Esophagus muscularis mucosa (tissue), 4 donors: Measurements from ENCODE around the gene CROCC2. TPM values are rescaled to one million over a fixed set of nuclear protein-coding genes. Genes with fewer than 3 reads are reported as not detected.

Experiments used
- DNase-seq: peaks from one replicate; pipeline ENCODE4 v3.0.0-alpha.2; 2017; ENCODE audit errors: extremely low spot score
- H3K27ac ChIP-seq, 4 donors: fragments of 200-600 bp; sonication (generic); replicated peaks in 1 of 4; 1 replicate in 3 of 4; 2 replicates in 1 of 4; pipeline ENCODE4 v1.5.1; 2016 to 2019; ENCODE audit warnings: mild to moderate bottlenecking in 1 of 4
- H3K27me3 ChIP-seq, 4 donors: fragments of 200-600 bp; sonication (generic); one replicate each; pipeline versions ENCODE4 v1.5.1 to v1.6.0; 2016 to 2019
- H3K36me3 ChIP-seq, 4 donors: fragments of 200-600 bp; sonication (generic); one replicate each; pipeline ENCODE4 v1.5.1; 2016 to 2019
- H3K4me1 ChIP-seq, 4 donors: fragments of 200-600 bp; sonication (generic); one replicate each; pipeline ENCODE4 v1.5.1; 2016 to 2019
- H3K4me3 ChIP-seq, 4 donors: fragments of 200-600 bp; sonication (generic); 1 replicate in 2 of 4; 2 replicates in 2 of 4; pipeline ENCODE4 v1.5.1; 2016 to 2019; ENCODE audit warnings: mild to moderate bottlenecking in 4 of 4, moderate library complexity in 1 of 4
- H3K9me3 ChIP-seq, 4 donors: fragments of 200-600 bp; sonication (generic); 1 replicate in 3 of 4; 2 replicates in 1 of 4; pipeline ENCODE4 v1.5.1; 2016 to 2019
- EP300 ChIP-seq: sonication (generic); formaldehyde crosslinking; IDR thresholded peaks from one replicate; pipeline ENCODE4 v1.6.1; 2017; ENCODE audit warnings: antibody characterized with exemption
- POLR2A ChIP-seq: fragments of 450-650 bp; IDR thresholded peaks from one replicate; pipeline ENCODE4 v1.6.1; 2017; ENCODE audit warnings: antibody characterized with exemption, moderate library complexity, mild to moderate bottlenecking, low read depth
- POLR2AphosphoS5 ChIP-seq, 2 donors: sonication (generic); formaldehyde crosslinking; IDR thresholded peaks; one replicate each; pipeline ENCODE4 v1.6.1; 2017; ENCODE audit warnings: antibody characterized with exemption in 2 of 2
- WGBS: methylation state at CpG from one replicate; pipeline ENCODE4 v1.1.5; 2018; 5-methylcytosine and 5-hydroxymethylcytosine counted together
- intact Hi-C: fragments of 100-400 bp; cut with DNase I; formaldehyde crosslinking; loops from one replicate; pipeline ENCODE4 v1.15.1; 2023
- total RNA-seq, 4 donors: library from RNA; depleted of rRNA; stranded (reverse); fragments of >200 nt; gene quantifications; one replicate each; pipeline versions ENCODE4 v1.1.0 to v1.2.1, GENCODE V29; 2016
- TF ChIP-seq, protein P1 (sequence below), 3 experiments: fragments of 200-600 bp in 2 of 3; fragments of 450-650 bp in 1 of 3; sonication (generic) in 2 of 3; IDR thresholded peaks; one replicate each; pipeline ENCODE4 v1.5.1; 2017 to 2019; ENCODE audit warnings: antibody characterized with exemption in 3 of 3, mild to moderate bottlenecking in 2 of 3, moderate library complexity in 1 of 3

CROCC2 gene
- total RNA-seq, 4 donors from 2014 or later: not detected

- H3K4me1 ChIP-seq: no peaks in the 10 kb centered on the region
These were observed 36.8 kb upstream of the CROCC2 start for GRCh38 chr2:240869109-240869955.

DNA sequence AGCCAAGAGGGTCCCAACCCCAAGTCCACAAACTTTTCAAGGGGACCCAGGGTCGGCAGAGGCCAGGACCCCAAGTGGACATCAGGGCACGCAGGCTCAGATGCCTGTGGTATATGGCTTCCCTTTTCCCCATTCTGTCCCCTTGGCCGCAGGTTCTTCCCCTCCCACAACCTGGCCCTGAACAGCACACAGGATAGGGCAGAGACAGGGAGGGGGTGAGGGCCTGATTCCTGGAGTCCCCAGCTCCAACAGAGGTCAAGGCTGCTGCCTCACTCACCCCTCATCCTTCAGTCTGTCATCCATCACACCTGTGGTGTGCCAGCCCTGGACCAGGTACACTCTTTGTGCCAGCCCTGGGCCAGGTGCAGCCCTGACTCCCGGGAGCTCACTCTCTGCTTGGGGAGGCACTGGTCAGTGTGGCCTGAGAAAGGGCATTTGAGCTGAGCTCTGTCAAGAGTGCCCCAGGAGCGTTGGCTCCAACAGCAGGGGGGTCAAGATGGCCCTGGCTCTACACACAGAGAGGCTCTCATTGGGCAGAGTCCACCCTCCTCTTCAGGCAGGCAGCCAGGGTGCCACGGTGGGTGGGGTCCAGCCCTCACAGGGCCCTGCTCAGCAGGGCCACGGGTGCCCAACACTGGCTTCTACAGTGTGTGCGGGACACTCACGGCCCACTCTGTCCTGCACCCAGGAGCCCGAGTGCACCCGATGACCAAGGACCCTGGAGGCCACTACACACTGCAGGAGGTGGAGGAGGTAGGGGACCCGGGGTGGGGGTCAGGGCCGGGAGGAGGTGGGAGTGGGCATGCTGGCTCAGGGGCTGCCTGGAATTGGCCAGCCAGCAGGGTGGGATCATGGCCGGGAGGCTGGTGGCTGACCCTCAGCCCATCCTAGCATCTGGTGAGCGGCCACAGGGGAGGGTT lies 35.9 kb upstream of the CROCC2 start:
- intact Hi-C loops: no loop called here
- no peak for DNase-seq
- Histone ChIP-seq H3K9me3 (no peaks in the 10 kb centered on the region), H3K4me1 (no peaks in the 10 kb centered on the region), H3K27me3 (peaks cover 0 to 31% (median 0%) of the 10 kb centered on the region in 4 donors), H3K27ac (no peak overlapping the region), H3K4me3 (no peak overlapping the region), H3K36me3 (no peaks in the 10 kb centered on the region)
- WGBS: 95% methylated on average over 4 of the region's 15 CpGs
- TF ChIP-seq POLR2A (no peak), EP300 (no peak)
- TF ChIP-seq, protein P1, sequence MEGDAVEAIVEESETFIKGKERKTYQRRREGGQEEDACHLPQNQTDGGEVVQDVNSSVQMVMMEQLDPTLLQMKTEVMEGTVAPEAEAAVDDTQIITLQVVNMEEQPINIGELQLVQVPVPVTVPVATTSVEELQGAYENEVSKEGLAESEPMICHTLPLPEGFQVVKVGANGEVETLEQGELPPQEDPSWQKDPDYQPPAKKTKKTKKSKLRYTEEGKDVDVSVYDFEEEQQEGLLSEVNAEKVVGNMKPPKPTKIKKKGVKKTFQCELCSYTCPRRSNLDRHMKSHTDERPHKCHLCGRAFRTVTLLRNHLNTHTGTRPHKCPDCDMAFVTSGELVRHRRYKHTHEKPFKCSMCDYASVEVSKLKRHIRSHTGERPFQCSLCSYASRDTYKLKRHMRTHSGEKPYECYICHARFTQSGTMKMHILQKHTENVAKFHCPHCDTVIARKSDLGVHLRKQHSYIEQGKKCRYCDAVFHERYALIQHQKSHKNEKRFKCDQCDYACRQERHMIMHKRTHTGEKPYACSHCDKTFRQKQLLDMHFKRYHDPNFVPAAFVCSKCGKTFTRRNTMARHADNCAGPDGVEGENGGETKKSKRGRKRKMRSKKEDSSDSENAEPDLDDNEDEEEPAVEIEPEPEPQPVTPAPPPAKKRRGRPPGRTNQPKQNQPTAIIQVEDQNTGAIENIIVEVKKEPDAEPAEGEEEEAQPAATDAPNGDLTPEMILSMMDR (IDR thresholded peaks at IDR 0.05): no peak

More at GRCh38 chr2:240869109-240869955, 36.8 kb upstream of the CROCC2 start:
- Histone ChIP-seq H3K4me3 (no peak overlapping the region), H3K27ac (no peak overlapping the region), H3K27me3 (peaks cover 0 to 31% (median 0%) of the 10 kb centered on the region in 4 donors), H3K9me3 (no peaks in the 10 kb centered on the region), H3K36me3 (no peaks in the 10 kb centered on the region)
- intact Hi-C loops: no loop called here
- TF ChIP-seq POLR2AphosphoS5 (IDR thresholded peaks at IDR 0.05): no peak
- no peak for TF ChIP-seq POLR2A
- no peak for TF ChIP-seq EP300
- TF ChIP-seq, protein P1 (IDR thresholded peaks at IDR 0.05): no peak
- no peak for DNase-seq
- 89% methylated on average over 13 of the region's 25 CpGs for WGBS

DNA sequence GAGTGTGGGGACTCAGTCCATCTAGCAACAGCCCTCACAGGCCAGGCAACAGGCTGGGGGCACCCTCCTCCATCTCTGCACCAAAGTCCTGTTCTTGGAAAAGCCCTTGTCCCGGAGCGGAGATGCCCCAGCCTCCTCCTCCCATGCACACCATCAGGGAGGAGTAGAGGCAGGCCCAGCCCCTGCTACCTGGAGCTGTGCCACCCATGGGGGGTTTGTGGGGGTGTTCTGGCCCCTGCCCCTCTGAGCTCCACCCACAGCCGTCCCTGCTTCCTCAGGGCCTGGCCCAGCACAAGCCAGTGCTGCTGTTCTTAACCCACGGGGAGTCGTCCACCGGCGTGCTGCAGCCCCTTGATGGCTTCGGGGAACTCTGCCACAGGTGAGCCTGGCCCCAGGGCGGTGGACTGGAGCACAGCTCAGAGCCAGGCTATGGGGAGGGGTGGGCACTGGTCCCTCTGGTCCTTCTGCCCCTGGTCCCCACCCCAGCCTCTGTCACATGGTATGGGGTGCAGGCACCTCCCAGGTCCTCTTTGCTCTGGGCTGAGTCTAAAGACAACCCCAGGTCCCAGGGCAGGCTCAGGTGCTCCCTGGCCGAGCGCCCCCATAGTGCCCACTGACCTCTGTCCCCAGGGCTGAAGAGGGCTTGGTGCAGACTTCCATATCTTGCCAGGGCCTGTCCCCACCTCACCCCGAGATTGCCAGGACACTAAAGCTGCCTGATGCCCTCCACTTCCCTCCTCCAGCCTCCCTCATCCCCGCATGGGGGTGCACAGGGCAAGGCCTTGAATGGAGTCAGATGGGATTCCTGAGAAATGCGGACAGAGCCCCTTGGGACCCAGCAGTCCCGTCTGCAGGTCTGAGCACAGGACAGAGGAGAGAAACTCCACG lies 34.8 kb upstream of the CROCC2 start:
- no peaks in the 10 kb centered on the region for H3K9me3 ChIP-seq
- TF ChIP-seq EP300 (no peak), POLR2A (no peak), POLR2AphosphoS5 (IDR thresholded peaks at IDR 0.05) (no peak)
- TF ChIP-seq, protein P1 (IDR thresholded peaks at IDR 0.05): no peak
- WGBS: 83% methylated on average over 7 of the region's 16 CpGs
- no peaks in the 10 kb centered on the region for H3K4me1 ChIP-seq
- no peak for DNase-seq
- H3K27me3 ChIP-seq: peaks cover 0 to 31% (median 0%) of the 10 kb centered on the region in 4 donors
- intact Hi-C loops: no loop called here
- H3K36me3 ChIP-seq: no peaks in the 10 kb centered on the region
- no peak overlapping the region for H3K4me3 ChIP-seq
- no peak overlapping the region for H3K27ac ChIP-seq

DNA sequence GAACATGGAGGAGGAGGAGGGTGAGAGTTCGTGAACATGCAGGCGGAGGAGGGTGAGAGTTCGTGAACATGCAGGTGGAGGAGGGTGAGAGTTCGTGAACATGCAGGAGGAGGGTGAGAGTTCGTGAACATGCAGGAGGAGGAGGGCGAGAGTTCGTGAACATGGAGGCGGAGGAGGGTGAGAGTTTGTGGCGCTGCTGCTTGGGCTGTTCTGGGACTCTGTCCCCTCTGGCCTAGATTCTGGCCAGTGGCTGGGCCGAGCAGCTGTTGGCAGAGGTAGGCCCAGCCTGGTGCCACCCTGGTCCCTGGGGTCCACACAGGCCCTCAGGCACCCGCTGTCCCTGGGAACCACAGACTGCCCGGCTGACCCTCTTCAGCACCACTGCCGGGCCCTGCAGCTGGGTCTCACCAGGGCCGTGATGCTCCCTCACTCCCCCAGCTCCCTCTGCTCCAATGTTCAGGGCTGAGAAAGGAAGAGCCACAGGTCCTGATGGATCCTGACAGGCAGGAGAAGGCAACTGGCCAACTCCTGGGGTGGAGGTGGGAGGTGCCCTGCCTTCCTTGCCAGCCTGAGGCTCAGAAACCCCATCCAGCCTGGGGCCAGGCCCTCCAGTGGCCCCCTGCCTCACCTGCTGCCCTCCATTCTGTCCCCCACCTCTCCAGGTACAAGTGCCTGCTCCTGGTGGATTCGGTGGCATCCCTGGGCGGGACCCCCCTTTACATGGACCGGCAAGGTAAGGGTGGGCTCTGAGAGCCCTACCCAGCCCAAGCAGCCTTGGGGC lies 33.6 kb upstream of the CROCC2 start:
- H3K27ac ChIP-seq: no peak overlapping the region
- H3K27me3 ChIP-seq: peaks cover 0 to 31% (median 0%) of the 10 kb centered on the region in 4 donors
- no peak overlapping the region for H3K4me3 ChIP-seq
- no peaks in the 10 kb centered on the region for H3K36me3 ChIP-seq
- intact Hi-C loops: no loop called here
- TF ChIP-seq EP300 (no peak), POLR2A (no peak), POLR2AphosphoS5 (IDR thresholded peaks at IDR 0.05) (no peak)
- TF ChIP-seq, protein P1 (IDR thresholded peaks at IDR 0.05): no peak
- 88% methylated on average over 13 of the region's 17 CpGs for WGBS
- H3K9me3 ChIP-seq: no peaks in the 10 kb centered on the region
- DNase-seq: no peak
- H3K4me1 ChIP-seq: no peaks in the 10 kb centered on the region
